Testis (tissue), 2 donors: ENCODE measurements around the gene STEAP1.

Source experiments
- CTCF ChIP-seq, 3 experiments: fragments of 450-650 bp in 2 of 3; fragments of 200-600 bp in 1 of 3; sonication (generic) in 1 of 3; IDR thresholded peaks; one replicate each; pipeline ENCODE4 v1.5.1; 2016 to 2019; ENCODE audit warnings: antibody characterized with exemption in 3 of 3, mild to moderate bottlenecking in 2 of 3, moderate library complexity in 1 of 3
- POLR2A ChIP-seq: fragments of 450-650 bp; IDR thresholded peaks from one replicate; pipeline ENCODE4 v1.6.1; 2017; ENCODE audit warnings: antibody characterized with exemption, mild to moderate bottlenecking, moderate library complexity

- TF ChIP-seq POLR2A: no peak
- no peak for TF ChIP-seq CTCF (IDR thresholded peaks at IDR 0.05)
Observed at GRCh38 chr7:90178166-90178565, 23.9 kb downstream of the STEAP1 start.
